Measurements from ENCODE around the gene MRPL49. TPM values are rescaled to one million over a fixed set of nuclear protein-coding genes. Genes with fewer than 3 reads are reported as not detected.

Gene MRPL49
- total and polyA plus RNA-seq, 9 of the 15 experiments (the other 6 are each of a cell fraction or from before 2014, with no cell fraction given): 74.3 to 132 (median 91.2) TPM

- TF ChIP-seq CREB3 (tag; conservative IDR thresholded peaks at IDR 0.05; ENCODE audit: low read depth) (no peak), TAL1 (IDR thresholded peaks at IDR 0.05) (no peak), MYNN (IDR thresholded peaks at IDR 0.05) (no peak), MYNN (CRISPR knock-in tag; IDR thresholded peaks at IDR 0.05) (no peak), SREBF1 (IDR thresholded peaks at IDR 0.05; ENCODE audit: borderline replicate concordance, low read depth, low read length) (peak; percentile 92; the same call in 1 of the 2 replicates), ZNF324 (CRISPR knock-in tag; IDR thresholded peaks at IDR 0.05) (no peak), XRCC5 (IDR thresholded peaks at IDR 0.05; ENCODE audit: low read depth, low read length) (no peak), KAT8 (IDR thresholded peaks at IDR 0.05; ENCODE audit: low read depth) (no peak), POLR2A (conservative IDR thresholded peaks at IDR 0.05) (peak; percentile 90), SMARCE1 (IDR thresholded peaks at IDR 0.05) (no peak), ELK1 (CRISPR knock-in tag; IDR thresholded peaks at IDR 0.05) (no peak), ARID1B (IDR thresholded peaks at IDR 0.05) (peak; percentile 54; the same call in 1 of the 2 replicates), HMG20B (CRISPR knock-in tag; IDR thresholded peaks at IDR 0.05) (no peak), L3MBTL2 (IDR thresholded peaks at IDR 0.05) (peak; percentile 11), MTF1 (CRISPR knock-in tag; IDR thresholded peaks at IDR 0.05; ENCODE audit: borderline replicate concordance) (0 out of 2 replicates have a peak, but pooled peaks have one; percentile 17), ZNF644 (tag; IDR thresholded peaks at IDR 0.05; ENCODE audit: low read depth) (no peak), PHTF2 (CRISPR knock-in tag; IDR thresholded peaks at IDR 0.05) (no peak), LARP7 (IDR thresholded peaks at IDR 0.05) (0 out of 2 replicates have a peak, but pooled peaks have one; percentile 13), DNMT1 (IDR thresholded peaks at IDR 0.05) (no peak; the same call in 1 of the 2 replicates)
- TF ChIP-seq, protein P1, sequence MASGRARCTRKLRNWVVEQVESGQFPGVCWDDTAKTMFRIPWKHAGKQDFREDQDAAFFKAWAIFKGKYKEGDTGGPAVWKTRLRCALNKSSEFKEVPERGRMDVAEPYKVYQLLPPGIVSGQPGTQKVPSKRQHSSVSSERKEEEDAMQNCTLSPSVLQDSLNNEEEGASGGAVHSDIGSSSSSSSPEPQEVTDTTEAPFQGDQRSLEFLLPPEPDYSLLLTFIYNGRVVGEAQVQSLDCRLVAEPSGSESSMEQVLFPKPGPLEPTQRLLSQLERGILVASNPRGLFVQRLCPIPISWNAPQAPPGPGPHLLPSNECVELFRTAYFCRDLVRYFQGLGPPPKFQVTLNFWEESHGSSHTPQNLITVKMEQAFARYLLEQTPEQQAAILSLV (tag; IDR thresholded peaks at IDR 0.05): no peak
- TF ChIP-seq, protein P2, sequence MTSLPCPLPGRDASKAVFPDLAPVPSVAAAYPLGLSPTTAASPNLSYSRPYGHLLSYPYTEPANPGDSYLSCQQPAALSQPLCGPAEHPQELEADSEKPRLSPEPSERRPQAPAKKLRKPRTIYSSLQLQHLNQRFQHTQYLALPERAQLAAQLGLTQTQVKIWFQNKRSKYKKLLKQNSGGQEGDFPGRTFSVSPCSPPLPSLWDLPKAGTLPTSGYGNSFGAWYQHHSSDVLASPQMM (CRISPR knock-in tag; IDR thresholded peaks at IDR 0.05): no peak
- TF ChIP-seq, protein P3, sequence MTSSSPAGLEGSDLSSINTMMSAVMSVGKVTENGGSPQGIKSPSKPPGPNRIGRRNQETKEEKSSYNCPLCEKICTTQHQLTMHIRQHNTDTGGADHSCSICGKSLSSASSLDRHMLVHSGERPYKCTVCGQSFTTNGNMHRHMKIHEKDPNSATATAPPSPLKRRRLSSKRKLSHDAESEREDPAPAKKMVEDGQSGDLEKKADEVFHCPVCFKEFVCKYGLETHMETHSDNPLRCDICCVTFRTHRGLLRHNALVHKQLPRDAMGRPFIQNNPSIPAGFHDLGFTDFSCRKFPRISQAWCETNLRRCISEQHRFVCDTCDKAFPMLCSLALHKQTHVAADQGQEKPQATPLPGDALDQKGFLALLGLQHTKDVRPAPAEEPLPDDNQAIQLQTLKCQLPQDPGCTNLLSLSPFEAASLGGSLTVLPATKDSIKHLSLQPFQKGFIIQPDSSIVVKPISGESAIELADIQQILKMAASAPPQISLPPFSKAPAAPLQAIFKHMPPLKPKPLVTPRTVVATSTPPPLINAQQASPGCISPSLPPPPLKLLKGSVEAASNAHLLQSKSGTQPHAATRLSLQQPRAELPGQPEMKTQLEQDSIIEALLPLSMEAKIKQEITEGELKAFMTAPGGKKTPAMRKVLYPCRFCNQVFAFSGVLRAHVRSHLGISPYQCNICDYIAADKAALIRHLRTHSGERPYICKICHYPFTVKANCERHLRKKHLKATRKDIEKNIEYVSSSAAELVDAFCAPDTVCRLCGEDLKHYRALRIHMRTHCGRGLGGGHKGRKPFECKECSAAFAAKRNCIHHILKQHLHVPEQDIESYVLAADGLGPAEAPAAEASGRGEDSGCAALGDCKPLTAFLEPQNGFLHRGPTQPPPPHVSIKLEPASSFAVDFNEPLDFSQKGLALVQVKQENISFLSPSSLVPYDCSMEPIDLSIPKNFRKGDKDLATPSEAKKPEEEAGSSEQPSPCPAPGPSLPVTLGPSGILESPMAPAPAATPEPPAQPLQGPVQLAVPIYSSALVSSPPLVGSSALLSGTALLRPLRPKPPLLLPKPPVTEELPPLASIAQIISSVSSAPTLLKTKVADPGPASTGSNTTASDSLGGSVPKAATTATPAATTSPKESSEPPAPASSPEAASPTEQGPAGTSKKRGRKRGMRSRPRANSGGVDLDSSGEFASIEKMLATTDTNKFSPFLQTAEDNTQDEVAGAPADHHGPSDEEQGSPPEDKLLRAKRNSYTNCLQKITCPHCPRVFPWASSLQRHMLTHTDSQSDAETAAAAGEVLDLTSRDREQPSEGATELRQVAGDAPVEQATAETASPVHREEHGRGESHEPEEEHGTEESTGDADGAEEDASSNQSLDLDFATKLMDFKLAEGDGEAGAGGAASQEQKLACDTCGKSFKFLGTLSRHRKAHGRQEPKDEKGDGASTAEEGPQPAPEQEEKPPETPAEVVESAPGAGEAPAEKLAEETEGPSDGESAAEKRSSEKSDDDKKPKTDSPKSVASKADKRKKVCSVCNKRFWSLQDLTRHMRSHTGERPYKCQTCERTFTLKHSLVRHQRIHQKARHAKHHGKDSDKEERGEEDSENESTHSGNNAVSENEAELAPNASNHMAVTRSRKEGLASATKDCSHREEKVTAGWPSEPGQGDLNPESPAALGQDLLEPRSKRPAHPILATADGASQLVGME (CRISPR knock-in tag; IDR thresholded peaks at IDR 0.05): no peak
Measured at GRCh38 chr11:65134240-65134951, 12.3 kb downstream of the MRPL49 start, which contains the start of gene SYVN1 (continued).
